Measurements from ENCODE around the gene CAMKV.
"Not testable (repeated sequence)": the region's sequence is repeated elsewhere in the genome, so short reads cannot be mapped to it uniquely, and the experiment has no call there.

CAMKV gene, protein sequence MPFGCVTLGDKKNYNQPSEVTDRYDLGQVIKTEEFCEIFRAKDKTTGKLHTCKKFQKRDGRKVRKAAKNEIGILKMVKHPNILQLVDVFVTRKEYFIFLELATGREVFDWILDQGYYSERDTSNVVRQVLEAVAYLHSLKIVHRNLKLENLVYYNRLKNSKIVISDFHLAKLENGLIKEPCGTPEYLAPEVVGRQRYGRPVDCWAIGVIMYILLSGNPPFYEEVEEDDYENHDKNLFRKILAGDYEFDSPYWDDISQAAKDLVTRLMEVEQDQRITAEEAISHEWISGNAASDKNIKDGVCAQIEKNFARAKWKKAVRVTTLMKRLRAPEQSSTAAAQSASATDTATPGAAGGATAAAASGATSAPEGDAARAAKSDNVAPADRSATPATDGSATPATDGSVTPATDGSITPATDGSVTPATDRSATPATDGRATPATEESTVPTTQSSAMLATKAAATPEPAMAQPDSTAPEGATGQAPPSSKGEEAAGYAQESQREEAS

DNA sequence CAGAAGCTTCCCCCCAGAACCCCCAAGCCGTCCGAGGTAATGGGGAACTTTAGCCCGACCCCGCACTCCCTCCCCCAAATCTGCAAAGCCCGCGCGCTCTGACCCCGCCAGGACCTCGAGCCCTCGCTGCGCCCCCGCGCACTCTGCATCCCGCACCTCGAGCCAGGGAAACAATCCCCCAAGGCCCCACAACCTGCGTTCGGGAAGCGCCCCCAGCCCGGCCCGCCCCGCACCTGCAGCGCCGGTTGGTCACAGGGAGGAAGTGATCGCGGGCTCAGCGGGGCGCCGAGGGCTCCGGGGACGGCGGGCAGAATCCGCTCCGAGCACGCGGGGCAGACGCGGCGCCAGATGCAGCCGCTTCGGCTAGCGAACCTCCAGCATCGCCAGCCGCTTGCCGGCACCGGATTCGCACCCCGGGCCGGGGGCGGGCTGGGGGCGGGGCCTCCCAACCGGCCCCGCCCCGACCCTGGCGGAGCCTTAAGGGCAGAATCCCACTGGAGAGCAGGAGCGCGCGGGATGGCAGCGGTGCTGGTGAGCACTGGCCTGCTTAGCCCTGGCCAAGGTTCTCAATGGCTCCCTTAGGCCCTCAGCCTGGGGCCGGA is at the start of gene CAMKV:
CAMKV (minus strand) TSS at position 382 of the 602 bp plus-strand sequence. CDS start 7,518 bp downstream, outside the sequence.
- no peak for FAIRE-seq

DNA sequence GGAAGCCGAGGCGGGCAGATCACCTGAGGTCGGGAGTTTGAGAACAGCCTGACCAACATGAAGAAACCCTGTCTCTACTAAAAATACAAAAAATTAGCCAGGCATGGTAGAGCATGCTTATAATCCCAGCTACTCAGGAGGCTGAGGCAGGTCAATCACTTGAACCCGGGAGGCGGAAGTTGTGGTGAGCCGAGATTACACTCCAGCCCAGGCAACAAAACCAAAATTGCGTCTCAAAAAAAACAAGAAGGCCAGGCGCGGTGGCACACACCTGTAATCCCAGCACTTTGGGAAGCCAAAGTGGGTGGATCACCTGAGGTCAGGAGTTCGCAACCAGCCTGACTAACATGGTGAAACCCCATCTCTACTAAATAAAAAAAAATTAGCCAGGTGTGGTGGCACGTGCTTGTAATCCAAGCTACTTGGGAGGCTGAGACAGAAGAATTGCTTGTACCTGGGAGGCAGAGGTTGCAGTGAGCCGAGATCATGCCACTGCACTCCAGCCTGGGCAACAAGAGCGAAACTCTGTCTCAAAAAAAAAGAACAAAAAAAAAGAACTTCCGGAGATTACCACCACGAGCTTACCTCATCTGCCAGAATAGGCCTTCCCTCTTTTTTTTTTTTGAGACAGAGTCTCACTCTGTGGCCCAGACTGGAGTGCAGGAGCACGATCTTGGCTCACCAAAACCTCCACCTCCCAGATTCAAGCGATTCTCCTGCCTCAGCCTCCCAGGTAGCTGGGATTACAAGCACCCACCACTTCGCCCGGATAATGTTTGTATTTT is 48.3 kb upstream of the CAMKV start:
- not testable (repeated sequence) for FAIRE-seq

DNA sequence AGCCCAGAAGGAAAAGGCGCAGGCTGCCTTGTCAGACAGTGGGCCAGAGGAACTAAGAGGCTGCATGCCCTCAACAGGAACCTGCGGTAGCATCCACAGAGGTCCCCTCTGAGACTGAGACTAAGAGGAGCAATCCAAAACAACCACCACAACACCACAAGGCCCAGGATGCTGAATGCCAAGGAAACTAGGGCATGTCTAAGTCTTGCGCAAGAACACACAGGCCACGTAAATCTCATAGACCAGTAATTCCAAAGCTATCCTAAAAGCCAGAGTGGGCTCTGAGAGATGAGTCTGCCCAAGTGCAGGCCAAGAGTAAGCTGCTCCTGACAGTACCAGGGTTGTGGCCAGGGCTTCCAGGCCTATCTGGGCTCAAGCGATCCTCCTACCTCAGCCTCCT is 47.0 kb upstream of the CAMKV start:
- FAIRE-seq = no peak

DNA sequence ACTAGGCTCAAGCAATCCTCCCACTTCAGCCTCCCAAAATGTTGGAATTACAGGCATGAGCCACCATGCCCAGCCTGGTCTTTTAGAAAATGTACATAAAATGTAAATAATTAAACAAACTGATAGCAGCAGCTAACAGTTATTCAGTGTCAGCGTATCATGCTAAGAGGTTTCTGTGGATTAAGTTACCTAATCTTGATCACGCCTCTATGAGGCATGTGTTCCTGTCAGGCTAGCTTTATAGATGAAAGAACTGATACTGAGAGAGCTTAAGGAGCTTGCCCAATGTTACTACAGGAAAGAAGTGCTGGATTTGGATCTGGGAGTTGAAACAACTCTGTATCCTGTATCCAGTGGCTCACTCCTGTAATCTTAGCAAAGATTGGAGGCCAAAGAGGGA is 45.2 kb upstream of the CAMKV start:
- FAIRE-seq = no peak

DNA sequence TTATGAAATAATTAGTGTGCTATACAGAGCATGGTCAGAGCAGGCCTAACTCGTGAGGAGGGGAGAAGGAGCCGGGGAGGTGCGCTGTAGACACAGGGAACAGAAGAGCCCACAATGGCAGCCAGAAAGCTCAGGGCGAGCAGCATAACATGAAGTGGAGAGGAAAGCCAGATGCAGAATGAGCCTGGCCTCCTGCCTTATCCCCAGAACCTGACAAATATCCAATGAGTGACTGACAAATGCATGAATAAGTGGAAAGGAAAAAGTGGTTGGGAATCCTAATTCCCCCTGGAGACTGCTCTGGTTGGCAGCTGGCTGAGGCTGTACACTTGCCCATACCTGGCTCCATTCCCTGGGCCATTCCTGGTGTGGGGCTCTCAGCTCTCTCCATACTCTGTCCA is 43.2 kb upstream of the CAMKV start:
- FAIRE-seq = no peak

DNA sequence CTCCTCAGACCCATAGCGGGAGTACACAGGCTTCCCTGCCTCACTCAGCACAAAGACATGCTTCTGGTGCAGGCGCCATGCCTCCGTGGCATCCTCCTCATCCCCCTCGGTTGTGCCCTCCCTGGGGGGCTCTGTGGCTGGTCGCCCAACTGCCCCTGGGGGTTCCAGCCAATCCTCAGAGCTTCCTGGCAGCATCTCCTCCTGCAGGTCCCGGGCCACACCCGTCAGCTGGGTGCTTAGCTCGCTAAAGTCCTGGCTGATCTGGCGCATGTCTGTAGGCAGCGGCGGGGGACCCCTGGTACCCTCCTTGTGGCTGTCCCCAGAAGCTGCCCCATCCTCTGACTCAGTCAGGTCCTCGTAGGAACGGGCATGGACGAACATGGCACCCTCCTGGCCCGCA is 41.9 kb upstream of the CAMKV start:
- no peak for FAIRE-seq

DNA sequence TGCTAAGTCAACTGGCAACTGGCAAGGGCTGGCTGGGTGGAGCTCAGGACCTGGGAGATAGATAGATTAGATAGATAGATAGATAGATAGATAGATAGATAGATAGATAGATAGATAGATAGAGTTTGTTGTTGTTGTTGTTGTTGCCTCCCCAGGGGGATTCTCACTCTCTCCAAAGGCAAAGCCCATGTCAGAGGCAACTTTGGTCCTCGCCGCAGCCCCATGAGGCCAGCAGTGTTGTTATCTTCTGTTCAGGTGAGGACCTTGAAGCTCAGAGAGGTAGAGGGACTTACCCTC is 41.4 kb upstream of the CAMKV start:
- FAIRE-seq = no peak

DNA sequence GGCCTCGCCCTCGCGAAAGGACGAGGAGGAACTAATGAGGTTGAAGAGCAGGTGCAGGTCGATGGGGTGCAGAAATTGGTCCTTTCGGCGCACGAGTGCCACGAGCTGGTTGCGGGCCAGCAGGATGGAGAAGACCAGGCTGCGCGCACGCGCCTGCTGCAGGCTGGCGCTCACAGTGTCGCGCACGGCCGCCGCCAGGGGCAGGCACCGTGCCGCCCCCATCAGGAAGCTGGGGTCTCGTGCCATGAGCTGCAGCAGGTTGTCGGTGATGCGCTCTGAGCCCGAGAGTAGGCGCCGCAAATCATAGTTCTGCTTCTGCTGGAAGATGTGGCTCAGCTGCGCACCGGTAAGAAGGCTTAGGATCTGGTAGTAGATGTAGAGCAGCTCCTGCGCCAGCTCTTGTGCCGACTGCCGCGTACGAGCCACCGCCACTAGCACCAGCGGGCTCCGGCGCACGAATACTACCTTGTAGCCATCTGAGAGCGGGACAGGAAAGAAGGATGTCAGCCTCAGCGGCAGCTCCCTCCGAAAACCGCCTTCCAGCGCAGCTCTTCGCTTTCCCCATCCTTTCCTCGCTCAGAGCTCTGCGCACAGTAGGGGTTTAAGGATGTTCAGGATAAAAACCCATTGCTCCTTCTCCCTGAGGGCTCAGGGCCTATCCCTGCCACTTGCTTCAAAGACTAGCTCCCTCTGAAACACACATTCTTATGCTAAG is 40.9 kb upstream of the CAMKV start:
- no peak for FAIRE-seq

DNA sequence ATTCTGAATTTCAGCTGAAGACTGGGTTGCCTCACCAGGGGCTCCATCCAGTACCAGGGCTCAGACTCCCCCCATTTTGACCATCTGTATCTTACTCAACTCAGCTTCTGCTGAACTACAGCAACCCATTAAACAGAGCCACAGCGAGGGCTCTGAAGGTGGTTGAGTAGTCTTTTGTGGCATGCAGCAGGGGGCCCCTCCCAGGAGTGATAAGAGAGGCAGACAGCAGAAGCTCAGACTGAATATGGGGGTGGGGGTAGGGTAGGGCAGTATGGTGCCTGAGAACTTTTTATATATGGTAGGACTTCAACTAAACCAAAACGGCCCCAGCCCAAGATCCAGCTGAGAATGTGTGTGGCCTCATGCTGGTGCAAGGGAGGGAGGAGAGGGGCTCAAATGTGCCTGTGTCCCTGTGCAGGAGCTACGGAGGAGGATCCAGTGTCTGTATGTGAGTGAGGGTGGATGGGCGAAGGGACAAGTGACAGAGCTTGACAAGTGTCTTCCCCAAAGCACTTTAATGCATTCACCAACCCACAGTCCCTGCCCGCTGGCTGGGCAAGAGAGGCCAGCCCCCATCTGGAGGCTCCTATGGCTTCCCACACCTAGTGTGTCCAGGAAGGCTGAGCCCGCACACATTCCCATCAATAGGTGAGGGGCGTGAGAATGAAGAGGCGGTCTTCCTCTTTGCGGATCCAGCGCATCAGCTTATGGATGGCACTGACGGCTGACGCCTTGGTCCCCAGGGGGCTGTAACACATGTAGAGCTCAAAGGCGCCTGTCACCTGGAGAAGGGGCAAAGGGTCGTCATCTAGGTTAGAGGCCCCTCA is 38.9 kb upstream of the CAMKV start:
- no peak for FAIRE-seq

DNA sequence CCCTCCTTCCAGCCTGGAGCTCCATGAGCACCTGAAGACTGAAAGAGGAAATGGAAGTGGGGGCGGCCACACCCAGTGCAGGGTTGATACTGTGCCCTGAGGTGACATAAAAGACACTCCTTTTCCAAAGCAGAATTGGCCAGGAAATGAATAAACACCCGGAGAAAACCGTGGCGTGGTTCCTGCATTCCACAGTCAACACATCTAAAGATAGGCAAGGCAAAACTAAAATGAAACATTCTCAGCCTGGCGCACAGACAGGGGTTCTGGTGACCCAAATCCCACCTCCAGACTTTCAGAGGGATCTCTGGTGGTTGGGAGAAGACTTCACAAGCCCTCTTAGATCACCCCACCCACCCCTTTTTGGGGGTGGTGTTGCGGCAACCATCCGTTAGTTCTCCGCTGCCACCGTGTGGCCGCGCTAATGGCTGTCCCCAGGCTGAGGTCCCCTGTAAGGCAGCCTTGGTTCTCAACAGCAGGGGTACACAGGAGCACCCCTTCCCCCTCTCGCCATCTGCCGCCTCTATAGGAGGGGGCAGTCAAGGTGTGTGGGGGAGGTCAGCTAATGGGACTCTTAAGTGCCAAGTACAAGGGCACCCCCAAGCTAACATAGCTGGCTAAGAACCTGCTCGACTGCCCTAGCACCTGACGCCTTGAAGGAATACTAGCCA is 36.5 kb upstream of the CAMKV start:
- no peak for FAIRE-seq

DNA sequence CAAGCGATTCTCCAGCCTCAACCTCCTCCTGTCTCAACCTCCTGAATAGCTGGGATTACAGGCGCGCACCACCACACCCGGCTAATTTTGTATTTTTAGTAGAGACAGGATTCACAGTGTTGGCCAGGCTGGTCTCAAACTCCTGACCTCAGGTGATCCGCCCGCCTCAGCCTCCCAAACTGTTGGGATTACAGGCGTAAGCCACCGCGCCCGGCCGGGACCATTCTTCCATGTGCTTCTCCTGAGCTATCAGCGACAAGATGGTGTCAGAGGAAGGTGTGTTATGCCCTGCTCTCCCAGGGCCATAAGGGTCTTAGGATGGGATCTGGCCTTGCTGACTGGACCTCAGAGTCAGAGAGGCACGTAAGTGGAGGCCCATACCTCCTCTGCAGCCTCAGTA is 34.7 kb upstream of the CAMKV start:
- FAIRE-seq = not testable (repeated sequence)

DNA sequence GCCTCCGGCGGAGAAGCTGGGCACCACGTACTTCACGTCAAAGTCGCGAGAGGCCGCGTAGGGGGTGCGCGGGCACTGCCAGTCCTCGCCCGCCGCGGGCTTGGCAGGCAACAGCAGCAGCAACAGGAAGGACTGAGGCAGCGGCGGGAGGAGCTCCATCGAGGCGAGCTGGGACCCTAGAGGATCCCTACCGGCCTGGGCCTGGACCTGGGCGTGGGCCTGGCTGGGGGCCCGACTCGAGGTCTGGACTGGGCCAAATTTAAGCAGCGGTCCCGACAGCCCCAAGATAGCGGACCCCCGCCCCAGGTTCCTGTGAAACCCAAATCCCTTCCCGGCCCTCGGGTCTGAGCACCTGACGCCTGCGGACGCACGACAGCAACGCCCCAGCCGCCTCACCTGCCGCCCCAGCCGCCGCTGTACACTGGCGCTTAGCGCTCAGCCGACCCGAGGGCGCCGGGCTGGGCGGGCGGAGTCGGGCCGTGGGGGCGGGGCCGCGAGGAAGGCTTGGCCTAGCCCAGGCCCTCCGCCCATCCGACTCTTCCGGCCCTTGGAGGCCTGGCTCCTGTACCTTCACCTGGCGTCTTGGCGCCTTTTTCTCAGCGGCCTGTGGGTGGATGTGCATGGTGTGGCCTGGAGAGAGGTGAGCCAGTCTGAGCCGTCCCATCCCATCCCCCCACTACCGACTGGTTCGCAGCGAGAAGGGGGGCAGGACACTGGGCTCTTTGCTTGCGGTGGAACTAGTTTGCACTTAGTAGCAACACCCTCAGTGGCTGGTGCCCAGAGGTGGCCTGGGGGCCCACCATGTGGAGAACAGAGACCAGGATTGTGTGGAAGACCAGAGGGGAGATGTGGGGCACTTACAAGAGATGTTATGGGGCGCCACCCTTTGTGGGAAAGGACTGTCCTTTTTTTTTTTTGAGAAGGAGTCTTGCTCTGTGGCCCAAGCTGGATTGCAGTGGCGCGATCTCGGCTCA is 34.0 kb upstream of the CAMKV start, which contains the start of gene MST1R:
MST1R (minus strand) TSS at position 423 of the 974 bp plus-strand sequence; CDS start at position 159, 264 bp downstream.
- no peak for FAIRE-seq

DNA sequence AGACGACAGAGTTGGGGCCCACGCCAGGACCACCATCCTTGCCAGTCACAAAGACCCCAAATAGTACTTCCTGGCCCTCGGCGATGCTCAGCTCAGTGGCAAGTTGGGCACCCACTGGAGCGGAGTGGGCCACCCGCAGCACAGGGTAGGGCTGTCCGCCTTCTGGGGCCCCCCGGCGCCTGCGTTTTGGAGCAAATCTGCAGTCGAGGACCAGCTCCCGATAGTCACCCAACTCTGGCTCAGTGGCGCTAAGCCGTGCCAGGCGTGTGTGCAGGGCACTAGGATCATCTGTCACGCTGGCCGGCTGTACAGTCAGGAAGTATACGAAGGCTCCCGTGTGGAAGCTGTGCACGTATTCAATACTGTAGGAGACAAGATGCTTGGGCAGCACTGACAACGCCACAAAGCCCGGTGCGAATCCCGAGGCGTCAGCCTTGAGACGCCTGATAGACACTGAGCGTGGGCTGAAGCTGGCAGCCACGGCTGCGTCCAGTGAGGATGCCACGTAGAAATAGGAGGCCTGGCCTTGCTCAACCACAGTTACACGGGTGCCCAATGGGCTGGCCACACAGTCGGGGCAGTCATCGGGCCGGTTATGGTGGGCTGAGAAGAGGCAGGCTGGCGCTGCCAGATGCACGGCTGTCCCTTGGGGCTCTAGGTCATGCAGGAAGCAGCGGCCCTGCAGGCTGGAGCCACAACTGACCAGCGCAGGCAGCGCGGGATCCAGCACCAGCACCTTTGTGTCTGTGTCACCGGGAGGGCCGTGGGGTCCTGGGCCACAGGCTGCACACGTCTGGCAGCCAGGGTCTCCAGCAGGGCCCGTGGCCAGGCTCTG is 33.0 kb upstream of the CAMKV start:
- FAIRE-seq = no peak

DNA sequence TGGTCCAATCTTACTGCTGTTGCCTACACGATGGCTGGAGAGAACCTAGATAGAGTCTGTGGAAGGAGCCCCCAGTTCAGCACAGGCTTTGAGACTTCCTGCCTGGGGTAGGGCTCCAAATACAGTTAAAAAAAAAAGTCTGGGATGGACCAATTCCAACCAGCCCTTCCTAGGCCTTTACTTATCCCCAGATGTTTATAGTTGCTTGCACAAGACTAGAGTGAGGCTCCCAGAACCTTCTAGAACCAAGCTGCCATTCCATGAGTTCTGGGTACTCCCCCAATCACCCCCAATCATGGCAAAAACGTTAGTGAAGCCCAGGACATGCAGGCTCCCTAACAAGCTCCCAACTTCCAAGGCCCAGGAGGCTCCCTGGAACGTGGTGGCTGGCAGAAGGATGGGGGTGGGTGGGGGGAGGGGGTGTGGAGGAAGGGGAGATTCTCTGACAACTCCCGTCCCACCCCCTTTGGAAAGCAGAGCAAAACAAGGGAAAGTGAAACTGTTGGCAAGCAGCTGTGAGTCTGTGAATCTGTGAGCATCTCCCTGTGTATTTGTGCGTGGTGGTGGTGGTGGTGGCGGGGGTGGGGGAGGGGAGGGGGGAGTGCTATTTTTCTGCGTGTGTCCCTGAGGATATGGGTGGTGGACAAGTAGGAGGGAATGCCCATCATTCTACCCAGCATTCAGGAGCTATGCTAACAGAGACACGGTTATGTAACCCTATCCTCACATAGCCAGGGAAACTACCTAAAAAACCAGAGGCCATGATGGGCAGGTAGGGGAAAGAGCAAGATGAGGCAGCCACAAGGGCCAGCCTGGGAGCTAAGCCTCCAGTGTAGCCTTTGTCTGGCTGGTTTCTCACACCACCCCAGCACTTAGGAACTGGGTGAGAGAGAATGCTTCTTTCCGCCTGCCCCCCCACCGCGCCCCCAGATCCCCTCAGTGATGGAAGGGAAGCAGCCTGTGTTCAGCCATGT is 31.9 kb upstream of the CAMKV start:
- FAIRE-seq = no peak

DNA sequence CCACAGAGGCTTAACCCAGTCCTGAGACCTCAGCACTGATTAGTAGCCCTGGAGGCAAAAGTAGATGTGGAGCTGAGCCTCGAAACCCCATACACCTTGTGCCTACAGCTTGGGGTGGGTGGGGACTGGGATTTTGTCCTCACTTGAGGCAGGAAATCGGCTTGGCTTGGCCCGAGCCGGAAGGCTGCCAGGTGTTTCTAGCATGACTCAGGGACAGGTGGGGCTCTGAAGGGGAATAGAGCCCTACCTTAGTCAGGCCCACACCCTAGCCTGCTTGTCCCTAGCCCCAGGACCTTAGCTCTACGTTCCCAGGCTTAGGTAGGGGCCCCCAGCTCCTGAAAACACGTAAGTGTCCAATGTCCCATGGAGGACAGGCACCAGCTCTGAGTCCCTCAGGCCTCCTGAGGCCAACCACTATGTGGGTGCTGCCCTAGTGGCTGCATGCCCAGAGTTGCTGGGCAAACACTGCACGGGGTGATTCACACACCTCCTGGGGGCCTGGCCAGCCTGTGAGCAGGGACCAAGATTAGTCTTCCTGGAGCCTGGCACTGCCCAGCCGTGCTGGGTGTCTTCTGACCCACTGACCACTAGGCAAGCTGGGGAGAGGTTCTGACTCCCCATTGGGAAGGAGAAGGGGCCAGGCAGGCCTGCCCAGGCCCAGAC is 30.9 kb upstream of the CAMKV start:
- FAIRE-seq = no peak

DNA sequence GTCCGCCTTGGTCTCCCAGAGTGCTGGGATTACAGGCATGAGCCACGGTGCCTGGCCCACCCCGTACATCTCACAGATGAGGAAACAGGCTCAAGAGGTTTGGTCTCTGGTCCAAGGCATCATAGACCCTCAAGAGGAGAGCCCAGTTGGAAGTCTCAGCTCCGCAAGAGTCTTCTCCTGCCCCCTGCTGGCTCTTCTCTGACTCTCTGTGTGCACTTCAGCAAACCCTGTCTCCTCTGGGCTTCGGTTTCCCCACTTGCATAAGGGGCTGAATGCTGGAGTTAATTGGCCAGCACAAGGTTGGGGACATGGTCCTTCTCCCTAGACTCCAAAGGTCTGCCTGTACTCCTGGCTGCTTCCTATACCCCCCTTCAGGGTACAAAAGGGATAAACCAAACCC is 30.1 kb upstream of the CAMKV start:
- no peak for FAIRE-seq

DNA sequence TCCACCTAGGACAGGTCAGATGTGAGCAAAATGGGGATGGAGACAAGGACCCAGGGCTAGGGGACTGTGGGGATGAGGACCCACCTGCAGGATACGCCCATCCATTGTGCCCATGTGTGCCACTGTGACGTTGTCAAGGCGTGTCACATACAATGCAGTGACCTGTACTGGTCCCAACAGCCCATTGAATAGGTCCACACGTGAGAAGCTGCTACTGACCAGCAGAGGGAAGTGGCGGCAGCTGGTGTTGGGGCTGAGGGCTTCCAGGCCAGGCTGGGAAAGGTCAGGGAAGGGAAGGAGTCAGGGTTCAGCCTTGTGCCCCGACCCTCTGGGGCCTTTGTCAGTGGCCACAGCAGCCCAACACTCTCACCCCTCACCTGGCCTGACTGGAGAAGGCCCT is 29.3 kb upstream of the CAMKV start:
- FAIRE-seq = no peak

Measured in A204.1 (cell line).